Neuronal stem cell (in vitro differentiated cells): Measurements from ENCODE around the gene SUN3.

Experiments
- DNase-seq: peaks from one replicate; pipeline ENCODE4 v3.0.0-alpha.2; 2013; ENCODE audit warnings: low spot score
- H2AFZ ChIP-seq: one replicate; pipeline ENCODE4 v1.6.1; 2013; ENCODE audit warnings: mild to moderate bottlenecking, low read length, inconsistent platforms
- H2AK5ac ChIP-seq: 2 replicates; pipeline ENCODE4 v1.6.1; 2013; ENCODE audit warnings: low read depth, mild to moderate bottlenecking, inconsistent platforms, low read length, moderate library complexity, mixed read lengths
- H2BK120ac ChIP-seq: 2 replicates; pipeline ENCODE4 v1.6.1; 2013; ENCODE audit warnings: low read depth, mild to moderate bottlenecking, inconsistent platforms, low read length, moderate library complexity, mixed read lengths
- H2BK12ac ChIP-seq: one replicate; pipeline ENCODE4 v1.6.1; 2013; ENCODE audit warnings: low read length, inconsistent platforms
- H2BK15ac ChIP-seq: 2 replicates; pipeline ENCODE4 v1.6.1; 2013; ENCODE audit warnings: mild to moderate bottlenecking, low read length, inconsistent platforms, mixed read lengths
- H2BK5ac ChIP-seq: one replicate; pipeline ENCODE4 v1.6.1; 2013; ENCODE audit warnings: inconsistent platforms, mild to moderate bottlenecking, low read length, moderate library complexity
- H3K14ac ChIP-seq: one replicate; pipeline ENCODE4 v1.6.1; 2013; ENCODE audit warnings: low read length, inconsistent platforms
- H3K18ac ChIP-seq: 2 replicates; pipeline ENCODE4 v1.6.1; 2013; ENCODE audit warnings: low read length, inconsistent platforms
- H3K23ac ChIP-seq: 2 replicates; pipeline ENCODE4 v1.6.1; 2013; ENCODE audit warnings: low read depth, mild to moderate bottlenecking, mixed read lengths, low read length, inconsistent platforms; ENCODE audit not compliant: poor library complexity
- H3K27ac ChIP-seq: replicated peaks from 3 replicates; pipeline ENCODE4 v1.5.1; 2013; ENCODE audit warnings: low read length, inconsistent platforms
- H3K27me3 ChIP-seq, 3 experiments: 2 replicates each; pipeline ENCODE4 v1.6.1; 2013; ENCODE audit warnings: low read length in 3 of 3, mild to moderate bottlenecking in 2 of 3, inconsistent platforms in 1 of 3, low read depth in 1 of 3, mixed read lengths in 1 of 3, moderate library complexity in 1 of 3; ENCODE audit not compliant: control insufficient read depth in 3 of 3, insufficient read depth in 3 of 3
- H3K36me3 ChIP-seq, 2 donors: replicated peaks in 1 of 2; 2 replicates each; pipeline ENCODE4 v1.6.1; 2013; ENCODE audit warnings: low read length in 2 of 2; ENCODE audit not compliant: control insufficient read depth in 2 of 2, insufficient read depth in 2 of 2
- H3K4ac ChIP-seq: 2 replicates; pipeline ENCODE4 v1.6.1; 2013; ENCODE audit warnings: inconsistent platforms, mild to moderate bottlenecking, low read length, moderate library complexity
- H3K4me1 ChIP-seq, 2 donors: 1 replicate in 1 of 2; 2 replicates in 1 of 2; pipeline ENCODE4 v1.6.1; 2013; ENCODE audit warnings: low read length in 2 of 2, low read depth in 1 of 2; ENCODE audit not compliant: control insufficient read depth in 2 of 2, insufficient read depth in 1 of 2
- H3K4me2 ChIP-seq: one replicate; pipeline ENCODE4 v1.6.1; 2013; ENCODE audit warnings: mild to moderate bottlenecking, low read length, inconsistent platforms; ENCODE audit not compliant: insufficient read depth, poor library complexity, severe bottlenecking
- H3K4me3 ChIP-seq, 2 donors: 2 replicates each; pipeline ENCODE4 v1.5.1; 2013; ENCODE audit warnings: low read length in 2 of 2, mild to moderate bottlenecking in 2 of 2, inconsistent platforms in 1 of 2, moderate library complexity in 1 of 2
- H3K79me1 ChIP-seq: one replicate; pipeline ENCODE4 v1.6.1; 2013; ENCODE audit warnings: low read depth, mild to moderate bottlenecking, inconsistent platforms, low read length, moderate library complexity
- H3K9ac ChIP-seq: one replicate; pipeline ENCODE4 v1.6.1; 2013; ENCODE audit warnings: mild to moderate bottlenecking, low read depth, low read length, inconsistent platforms; ENCODE audit not compliant: poor library complexity
- H3K9me3 ChIP-seq, 2 donors: replicated peaks in 1 of 2; 2 replicates each; pipeline versions ENCODE3 to v1.6.1; 2013; ENCODE audit warnings: low read length in 2 of 2, mild to moderate bottlenecking in 2 of 2, inconsistent platforms in 1 of 2, low read depth in 1 of 2, mixed read lengths in 1 of 2, moderate library complexity in 1 of 2; ENCODE audit not compliant: control insufficient read depth in 2 of 2, insufficient read depth in 1 of 2
- H4K8ac ChIP-seq: one replicate; pipeline ENCODE4 v1.6.1; 2013; ENCODE audit warnings: low read depth, mild to moderate bottlenecking, inconsistent platforms, low read length, moderate library complexity
- H4K91ac ChIP-seq: one replicate; pipeline ENCODE4 v1.6.1; 2013; ENCODE audit warnings: low read length, low read depth, mild to moderate bottlenecking, inconsistent platforms; ENCODE audit not compliant: poor library complexity
- WGBS, 2 donors: extraction: QIAGEN DNeasy Blood & Tissue Kit; methylation state at CpG; one replicate each; pipeline ENCODE4 v1.1.7; 2013; ENCODE audit warnings: missing lambda C conversion rate in 2 of 2, mixed read lengths in 1 of 2; ENCODE audit not compliant: insufficient read length in 2 of 2, insufficient replicate concordance in 1 of 2; ENCODE audit errors: extremely low coverage in 2 of 2; 5-methylcytosine and 5-hydroxymethylcytosine counted together

The SUN3 gene

GRCh38 chr7:47953822-47954221 lies 75.1 kb downstream of the SUN3 start:
- H3K4me3 ChIP-seq: no peak overlapping the region
- no peak overlapping the region for H3K27ac ChIP-seq
- no peak overlapping the region for H3K9ac ChIP-seq
- no peak overlapping the region for H2AFZ ChIP-seq
- peaks cover 10 to 33% of the 10 kb centered on the region in 2 donors for H3K36me3 ChIP-seq
- H3K14ac ChIP-seq: no peak overlapping the region
- no peak overlapping the region for H2BK12ac ChIP-seq
- no peak overlapping the region for H2BK120ac ChIP-seq
- H3K9me3 ChIP-seq: peaks cover 0 to 4% of the 10 kb centered on the region in 2 donors
- no peak overlapping the region for H3K18ac ChIP-seq
- H3K4me2 ChIP-seq: no peak overlapping the region
- H3K27me3 ChIP-seq: no peaks in the 10 kb centered on the region
- no peak overlapping the region for H2BK5ac ChIP-seq
- no peak for DNase-seq
- WGBS, 2 donors: no CpG with 5 or more reads among the region's 4 CpGs
- no peak overlapping the region for H2AK5ac ChIP-seq
- no peak overlapping the region for H3K4ac ChIP-seq
- H3K23ac ChIP-seq: no peak overlapping the region
- peaks cover 0 to 4% of the 10 kb centered on the region in 2 donors for H3K4me1 ChIP-seq
- H3K79me1 ChIP-seq: no peaks in the 10 kb centered on the region
- no peak overlapping the region for H4K8ac ChIP-seq
- no peak overlapping the region for H4K91ac ChIP-seq
- H2BK15ac ChIP-seq: no peak overlapping the region

GRCh38 chr7:47952224-47952623 lies 76.7 kb downstream of the SUN3 start:
- H3K4me3 ChIP-seq: no peak overlapping the region
- no peak overlapping the region for H2BK12ac ChIP-seq
- no peak overlapping the region for H3K4me2 ChIP-seq
- no peaks in the 10 kb centered on the region for H3K79me1 ChIP-seq
- peaks cover 10 to 29% of the 10 kb centered on the region in 2 donors for H3K36me3 ChIP-seq
- H3K23ac ChIP-seq: peak overlapping the region; percentile 14
- peaks cover 0 to 4% of the 10 kb centered on the region in 2 donors for H3K4me1 ChIP-seq
- no peak overlapping the region for H3K18ac ChIP-seq
- no peak for DNase-seq
- H3K27ac ChIP-seq: no peak overlapping the region
- no peak overlapping the region for H2AFZ ChIP-seq
- H2BK15ac ChIP-seq: no peak overlapping the region
- no peaks in the 10 kb centered on the region for H3K27me3 ChIP-seq
- H2AK5ac ChIP-seq: peak overlapping the region; percentile 10
- H2BK5ac ChIP-seq: no peak overlapping the region
- H4K8ac ChIP-seq: no peak overlapping the region
- no peaks in the 10 kb centered on the region for H3K9me3 ChIP-seq
- no peak overlapping the region for H3K4ac ChIP-seq
- no CpG with 5 or more reads among the region's 4 CpGs for WGBS, 2 donors
- H2BK120ac ChIP-seq: no peak overlapping the region
- H4K91ac ChIP-seq: no peak overlapping the region
- no peak overlapping the region for H3K14ac ChIP-seq
- no peak overlapping the region for H3K9ac ChIP-seq

GRCh38 chr7:47951374-47951773 lies 77.5 kb downstream of the SUN3 start:
- no peak overlapping the region for H2BK120ac ChIP-seq
- H3K4me2 ChIP-seq: no peak overlapping the region
- no peak for DNase-seq
- no peak overlapping the region for H3K4me3 ChIP-seq
- H2BK12ac ChIP-seq: no peak overlapping the region
- no peak overlapping the region for H3K18ac ChIP-seq
- no peak overlapping the region for H4K91ac ChIP-seq
- peaks cover 0 to 4% of the 10 kb centered on the region in 2 donors for H3K4me1 ChIP-seq
- no peaks in the 10 kb centered on the region for H3K9me3 ChIP-seq
- no peak overlapping the region for H2AK5ac ChIP-seq
- no peak overlapping the region for H4K8ac ChIP-seq
- no peaks in the 10 kb centered on the region for H3K27me3 ChIP-seq
- H2BK15ac ChIP-seq: no peak overlapping the region
- no peak overlapping the region for H3K9ac ChIP-seq
- no peak overlapping the region for H3K4ac ChIP-seq
- H2AFZ ChIP-seq: no peak overlapping the region
- peaks cover 11 to 21% of the 10 kb centered on the region in 2 donors for H3K36me3 ChIP-seq
- no peak overlapping the region for H3K27ac ChIP-seq
- H2BK5ac ChIP-seq: no peak overlapping the region
- no peak overlapping the region for H3K14ac ChIP-seq
- no peaks in the 10 kb centered on the region for H3K79me1 ChIP-seq
- no peak overlapping the region for H3K23ac ChIP-seq

- H4K91ac ChIP-seq: no peak overlapping the region
- no peak overlapping the region for H2BK120ac ChIP-seq
- H3K4me2 ChIP-seq: no peak overlapping the region
- H3K23ac ChIP-seq: no peak overlapping the region
- H3K4me1 ChIP-seq: peaks cover 0 to 2% of the 10 kb centered on the region in 2 donors
- no peak overlapping the region for H4K8ac ChIP-seq
- H3K79me1 ChIP-seq: no peaks in the 10 kb centered on the region
- peak overlapping the region in 1 of 2 donors; percentile 52 for H3K4me3 ChIP-seq
- no peak overlapping the region for H3K27ac ChIP-seq
- H3K18ac ChIP-seq: no peak overlapping the region
- WGBS, 2 donors: no CpG with 5 or more reads among the region's 11 CpGs
- no peak overlapping the region for H3K4ac ChIP-seq
- no peak overlapping the region for H2BK15ac ChIP-seq
- no peak overlapping the region for H2AFZ ChIP-seq
- H2AK5ac ChIP-seq: no peak overlapping the region
- no peak overlapping the region for H2BK5ac ChIP-seq
- H3K27me3 ChIP-seq: no peaks in the 10 kb centered on the region
- H3K9me3 ChIP-seq: no peaks in the 10 kb centered on the region
- H2BK12ac ChIP-seq: no peak overlapping the region
- peaks cover 7 to 17% of the 10 kb centered on the region in 2 donors for H3K36me3 ChIP-seq
- no peak overlapping the region for H3K14ac ChIP-seq
- no peak for DNase-seq
- H3K9ac ChIP-seq: no peak overlapping the region
Observed at GRCh38 chr7:47950714-47951113, 78.2 kb downstream of the SUN3 start.
